Measurements from ENCODE around the gene CSMD2. TPM values are rescaled to one million over a fixed set of nuclear protein-coding genes. Genes with fewer than 3 reads are reported as not detected.

The CSMD2 gene
- total and polyA plus RNA-seq, 4 experiments from 2014 or later: not detected

Other genes with a start within 250 kb of the CSMD2 start
- gene C1orf94, start 11.7 kb upstream of the CSMD2 start, total RNA-seq: not detected
- gene C1orf94, start 11.7 kb upstream of the CSMD2 start, polyA plus RNA-seq: not detected